GM12872 (cell line): ENCODE data around the gene ATP6V0A4.

Source experiments
- TF ChIP-seq, protein P1 (sequence below): IDR thresholded peaks from 3 replicates; pipeline ENCODE4 v1.5.1; 2011; ENCODE audit warnings: low read depth, mild to moderate bottlenecking, low read length, moderate library complexity; ENCODE audit not compliant: insufficient read depth

The ATP6V0A4 gene

DNA sequence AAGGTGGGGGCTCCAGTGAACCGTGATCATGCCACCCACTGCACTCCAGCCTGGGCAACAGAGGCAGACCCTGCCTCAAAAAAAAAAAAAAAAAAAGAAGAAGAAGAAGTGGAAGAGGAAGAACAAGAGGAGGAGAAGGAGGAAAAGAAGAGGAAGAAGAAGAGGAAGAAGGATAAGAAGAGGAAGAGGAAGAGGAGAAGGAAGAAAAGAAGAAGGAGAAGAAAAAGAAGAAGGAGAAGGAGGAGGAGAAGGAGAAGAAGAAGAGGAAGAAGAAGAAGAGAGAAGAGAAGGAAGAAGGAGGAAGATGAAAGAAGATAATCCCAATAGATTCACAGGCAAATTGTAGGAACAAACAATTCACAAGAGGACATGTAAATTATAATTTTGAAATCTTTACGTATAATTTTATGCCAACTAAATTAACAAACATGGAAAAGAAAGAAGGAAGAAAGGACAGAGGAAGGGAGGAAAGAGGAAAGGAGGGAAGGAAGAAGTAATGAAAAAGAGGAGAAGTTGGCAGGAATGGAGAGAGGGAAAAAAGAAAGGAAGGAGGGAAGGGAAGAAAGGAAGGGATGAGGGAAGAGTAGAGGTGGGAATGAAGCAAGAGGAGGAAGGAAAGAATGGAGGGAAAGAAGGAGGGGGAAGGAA is 100.3 kb downstream of the ATP6V0A4 start:
- TF ChIP-seq, protein P1, sequence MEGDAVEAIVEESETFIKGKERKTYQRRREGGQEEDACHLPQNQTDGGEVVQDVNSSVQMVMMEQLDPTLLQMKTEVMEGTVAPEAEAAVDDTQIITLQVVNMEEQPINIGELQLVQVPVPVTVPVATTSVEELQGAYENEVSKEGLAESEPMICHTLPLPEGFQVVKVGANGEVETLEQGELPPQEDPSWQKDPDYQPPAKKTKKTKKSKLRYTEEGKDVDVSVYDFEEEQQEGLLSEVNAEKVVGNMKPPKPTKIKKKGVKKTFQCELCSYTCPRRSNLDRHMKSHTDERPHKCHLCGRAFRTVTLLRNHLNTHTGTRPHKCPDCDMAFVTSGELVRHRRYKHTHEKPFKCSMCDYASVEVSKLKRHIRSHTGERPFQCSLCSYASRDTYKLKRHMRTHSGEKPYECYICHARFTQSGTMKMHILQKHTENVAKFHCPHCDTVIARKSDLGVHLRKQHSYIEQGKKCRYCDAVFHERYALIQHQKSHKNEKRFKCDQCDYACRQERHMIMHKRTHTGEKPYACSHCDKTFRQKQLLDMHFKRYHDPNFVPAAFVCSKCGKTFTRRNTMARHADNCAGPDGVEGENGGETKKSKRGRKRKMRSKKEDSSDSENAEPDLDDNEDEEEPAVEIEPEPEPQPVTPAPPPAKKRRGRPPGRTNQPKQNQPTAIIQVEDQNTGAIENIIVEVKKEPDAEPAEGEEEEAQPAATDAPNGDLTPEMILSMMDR: no peak

DNA sequence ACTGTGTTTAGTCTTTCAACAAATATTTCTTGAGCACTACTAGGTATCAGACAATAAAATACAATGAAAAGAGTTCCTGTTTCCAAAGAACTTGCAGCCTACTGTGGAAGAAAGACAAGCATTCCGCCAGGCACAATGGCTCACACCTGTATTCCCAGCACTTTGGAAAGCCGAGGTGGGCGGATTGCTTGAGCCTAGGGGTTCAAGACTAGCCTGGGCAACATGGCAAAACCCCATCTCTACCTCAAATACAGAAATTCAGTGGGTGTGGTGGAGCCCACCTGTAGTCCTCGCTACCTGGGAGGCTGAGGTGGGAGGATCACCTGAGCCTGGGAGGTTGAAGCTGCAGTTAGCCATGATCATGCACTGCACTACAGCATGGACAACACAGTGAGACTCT is 102.9 kb downstream of the ATP6V0A4 start:
- TF ChIP-seq, protein P1: no peak

DNA sequence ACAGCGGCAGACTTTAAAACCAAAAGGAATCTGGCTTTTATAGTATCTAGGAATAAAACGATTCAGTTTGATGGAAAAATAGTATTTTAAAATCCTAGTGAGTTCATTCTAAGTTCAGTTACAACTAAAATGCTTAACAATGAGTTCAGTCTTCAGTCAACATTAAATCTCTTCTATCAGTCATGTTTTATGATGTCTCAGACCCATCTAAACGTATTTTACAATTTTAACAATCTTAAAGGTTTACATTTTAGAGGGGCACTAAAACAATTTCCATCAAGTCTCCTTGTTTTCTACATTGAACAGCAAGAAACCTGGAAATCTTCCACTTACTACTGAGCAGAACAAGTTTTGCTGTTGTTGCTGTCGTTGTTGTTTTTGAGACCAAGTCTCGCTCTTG is 106.8 kb downstream of the ATP6V0A4 start:
- TF ChIP-seq, protein P1: no peak

DNA sequence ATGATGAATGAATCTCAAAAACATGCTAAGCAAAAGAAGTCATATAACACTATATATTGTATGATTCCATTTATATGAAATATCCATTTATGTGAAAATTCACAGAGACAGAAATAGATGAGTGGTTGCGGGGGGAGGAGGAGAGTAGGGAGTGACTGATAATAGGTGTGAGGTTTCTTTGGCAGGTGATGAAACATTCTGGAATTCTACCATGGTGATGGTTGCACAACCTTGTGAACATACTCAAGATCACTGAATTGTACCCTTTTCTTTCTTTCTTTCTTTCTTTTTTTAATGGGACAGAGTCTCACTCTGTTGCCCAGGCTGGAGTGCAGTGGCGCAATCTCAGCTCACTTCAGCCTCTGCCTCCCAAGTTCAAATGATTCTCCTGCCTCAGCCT is 107.5 kb downstream of the ATP6V0A4 start:
- TF ChIP-seq, protein P1: no peak

DNA sequence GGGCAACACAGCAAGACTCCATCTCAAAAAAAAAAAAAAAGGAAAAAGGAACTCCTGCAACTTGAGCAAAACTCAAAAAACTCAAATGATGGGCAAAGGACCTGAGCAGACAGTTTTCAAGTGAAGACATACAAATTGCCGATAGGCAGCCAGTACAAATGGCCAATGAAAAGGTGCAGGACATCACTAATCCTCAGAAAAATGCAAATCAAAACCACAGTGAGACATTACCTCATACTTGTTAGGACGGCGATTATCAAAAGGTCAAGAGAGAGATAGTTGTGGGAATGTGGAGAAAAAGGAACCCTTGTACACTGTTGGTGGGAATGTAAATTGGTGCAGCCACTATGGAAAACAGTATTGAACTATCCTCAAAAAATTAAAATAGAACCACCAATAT is 113.7 kb downstream of the ATP6V0A4 start:
- TF ChIP-seq, protein P1: no peak

DNA sequence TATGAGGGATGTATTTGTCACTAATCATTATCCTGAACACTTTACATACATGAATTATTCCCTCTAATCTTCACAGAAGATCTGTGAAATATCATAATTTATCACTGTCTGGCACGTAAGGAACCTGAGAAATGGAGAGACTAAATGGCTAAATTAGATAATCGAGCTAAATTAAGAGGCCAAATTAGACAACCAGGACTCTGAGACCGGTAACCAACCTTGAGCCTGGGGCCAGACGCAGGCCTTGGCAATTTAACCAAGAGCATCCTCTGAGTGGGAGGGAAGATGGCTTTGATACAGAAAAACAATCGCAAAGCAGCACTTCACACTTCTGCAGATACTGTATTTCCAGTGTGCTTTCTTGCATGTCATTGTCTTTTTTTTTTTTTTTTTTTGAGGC is 118.2 kb downstream of the ATP6V0A4 start:
- TF ChIP-seq, protein P1: no peak

DNA sequence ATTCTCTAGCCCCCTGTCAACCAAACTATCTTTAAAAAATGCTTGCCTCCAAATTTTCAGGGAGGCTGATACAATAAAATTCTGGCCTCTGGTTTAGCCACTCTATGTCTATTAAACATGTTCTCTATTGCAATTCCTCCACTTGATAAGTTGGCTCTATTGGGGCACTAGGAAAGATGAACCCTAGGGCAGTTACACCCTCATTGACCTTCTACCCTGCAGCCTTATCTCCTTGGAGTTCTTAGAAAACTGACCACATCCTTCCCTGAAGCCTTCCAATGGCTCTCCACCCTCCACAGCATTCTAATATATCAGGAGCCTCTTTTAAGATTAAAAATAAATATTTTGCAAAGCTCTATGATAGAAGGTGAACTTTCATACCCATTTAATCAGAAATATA is 127.4 kb downstream of the ATP6V0A4 start:
- TF ChIP-seq, protein P1: no peak
